Rectal smooth muscle tissue (tissue), 1 donor: Measurements from ENCODE around the gene ZMPSTE24.
"Not testable (repeated sequence)": the region's sequence is repeated elsewhere in the genome, so short reads cannot be mapped to it uniquely, and the experiment has no call there.

Experiments used
- H3K27ac ChIP-seq: one replicate; pipeline ENCODE4 v1.7.0; 2013; ENCODE audit warnings: low read depth, low read length, inconsistent platforms
- H3K27me3 ChIP-seq: one replicate; pipeline ENCODE4 v1.7.0; 2013; ENCODE audit warnings: low read length; ENCODE audit not compliant: control insufficient read depth, insufficient read depth
- H3K36me3 ChIP-seq: one replicate; pipeline ENCODE4 v1.7.0; 2013; ENCODE audit warnings: low read length; ENCODE audit not compliant: control insufficient read depth, insufficient read depth
- H3K4me1 ChIP-seq: one replicate; pipeline ENCODE4 v1.7.0; 2013; ENCODE audit warnings: low read length; ENCODE audit not compliant: control insufficient read depth, insufficient read depth
- H3K4me3 ChIP-seq: one replicate; pipeline ENCODE4 v1.7.0; 2013; ENCODE audit warnings: low read length
- H3K9ac ChIP-seq: one replicate; pipeline ENCODE4 v1.7.0; 2013; ENCODE audit warnings: low read length

The ZMPSTE24 gene

GRCh38 chr1:40317394-40318074 is 59.5 kb downstream of the ZMPSTE24 start:
- Histone ChIP-seq H3K4me3 (no peak overlapping the region), H3K27me3 (peaks cover 21% of the 10 kb centered on the region), H3K36me3 (no peaks in the 10 kb centered on the region), H3K27ac (no peak overlapping the region), H3K9ac (no peak overlapping the region), H3K4me1 (no peaks in the 10 kb centered on the region)

- Histone ChIP-seq H3K27ac (no peak overlapping the region), H3K27me3 (peaks cover 21% of the 10 kb centered on the region), H3K4me1 (no peaks in the 10 kb centered on the region), H3K36me3 (no peaks in the 10 kb centered on the region), H3K9ac (no peak overlapping the region), H3K4me3 (no peak overlapping the region)
These were observed 60.4 kb downstream of the ZMPSTE24 start for GRCh38 chr1:40318476-40318875.

GRCh38 chr1:40318970-40319621 is 61.1 kb downstream of the ZMPSTE24 start:
- H3K27me3 ChIP-seq = peaks cover 21% of the 10 kb centered on the region
- H3K9ac ChIP-seq = no peak overlapping the region
- H3K4me1 ChIP-seq = no peaks in the 10 kb centered on the region

GRCh38 chr1:40331403-40331802 is 73.4 kb downstream of the ZMPSTE24 start:
- not testable (repeated sequence) for H3K27me3 ChIP-seq, H3K9ac ChIP-seq, H3K27ac ChIP-seq, H3K36me3 ChIP-seq, H3K4me3 ChIP-seq, H3K4me1 ChIP-seq

More at GRCh38 chr1:40318970-40319621, 61.1 kb downstream of the ZMPSTE24 start:
- Histone ChIP-seq H3K36me3 (no peaks in the 10 kb centered on the region), H3K4me3 (no peak overlapping the region), H3K27ac (no peak overlapping the region)

- Histone ChIP-seq H3K27me3 (no peaks in the 10 kb centered on the region), H3K27ac (no peak overlapping the region), H3K36me3 (no peaks in the 10 kb centered on the region), H3K9ac (no peak overlapping the region), H3K4me3 (no peak overlapping the region), H3K4me1 (no peaks in the 10 kb centered on the region)
These were observed 74.7 kb downstream of the ZMPSTE24 start for GRCh38 chr1:40332695-40333094.

- H3K27ac ChIP-seq = no peak overlapping the region
- no peaks in the 10 kb centered on the region for H3K27me3 ChIP-seq
- H3K4me1 ChIP-seq = no peaks in the 10 kb centered on the region
- H3K9ac ChIP-seq = no peak overlapping the region
- H3K4me3 ChIP-seq = no peak overlapping the region
- H3K36me3 ChIP-seq = no peaks in the 10 kb centered on the region
These were observed 79.4 kb downstream of the ZMPSTE24 start for GRCh38 chr1:40337443-40337842.

- Histone ChIP-seq H3K27ac (no peak overlapping the region), H3K27me3 (no peaks in the 10 kb centered on the region), H3K36me3 (no peaks in the 10 kb centered on the region), H3K9ac (no peak overlapping the region), H3K4me1 (no peaks in the 10 kb centered on the region), H3K4me3 (no peak overlapping the region)
These were observed 80.8 kb downstream of the ZMPSTE24 start for GRCh38 chr1:40338745-40339419.

- no peak overlapping the region for H3K27ac ChIP-seq
- H3K4me3 ChIP-seq = no peak overlapping the region
- H3K36me3 ChIP-seq = no peaks in the 10 kb centered on the region
- no peaks in the 10 kb centered on the region for H3K27me3 ChIP-seq
- no peak overlapping the region for H3K9ac ChIP-seq
- no peaks in the 10 kb centered on the region for H3K4me1 ChIP-seq
These were observed 81.6 kb downstream of the ZMPSTE24 start for GRCh38 chr1:40339420-40340323.

- no peak overlapping the region for H3K9ac ChIP-seq
- H3K4me1 ChIP-seq = no peaks in the 10 kb centered on the region
- no peak overlapping the region for H3K27ac ChIP-seq
- no peaks in the 10 kb centered on the region for H3K36me3 ChIP-seq
- H3K4me3 ChIP-seq = no peak overlapping the region
- no peaks in the 10 kb centered on the region for H3K27me3 ChIP-seq
These were observed 83.7 kb downstream of the ZMPSTE24 start for GRCh38 chr1:40341491-40342380.

- H3K27me3 ChIP-seq, H3K27ac ChIP-seq, H3K4me1 ChIP-seq, H3K36me3 ChIP-seq, H3K9ac ChIP-seq, H3K4me3 ChIP-seq: not testable (repeated sequence)
These were observed 84.3 kb downstream of the ZMPSTE24 start for GRCh38 chr1:40342381-40342717.
